22Rv1 (cell line): ENCODE measurements around the gene HLCS.

Source experiments
- ZFX ChIP-seq: fragments of 450-650 bp; IDR thresholded peaks from 2 replicates; pipeline ENCODE4 v1.6.1; 2017; ENCODE audit warnings: antibody characterized with exemption, borderline replicate concordance
- TF ChIP-seq, protein P1 (sequence below): fragments of 450-650 bp; IDR thresholded peaks from 2 replicates; pipeline ENCODE4 v1.5.1; 2017; ENCODE audit warnings: mild to moderate bottlenecking

DNA sequence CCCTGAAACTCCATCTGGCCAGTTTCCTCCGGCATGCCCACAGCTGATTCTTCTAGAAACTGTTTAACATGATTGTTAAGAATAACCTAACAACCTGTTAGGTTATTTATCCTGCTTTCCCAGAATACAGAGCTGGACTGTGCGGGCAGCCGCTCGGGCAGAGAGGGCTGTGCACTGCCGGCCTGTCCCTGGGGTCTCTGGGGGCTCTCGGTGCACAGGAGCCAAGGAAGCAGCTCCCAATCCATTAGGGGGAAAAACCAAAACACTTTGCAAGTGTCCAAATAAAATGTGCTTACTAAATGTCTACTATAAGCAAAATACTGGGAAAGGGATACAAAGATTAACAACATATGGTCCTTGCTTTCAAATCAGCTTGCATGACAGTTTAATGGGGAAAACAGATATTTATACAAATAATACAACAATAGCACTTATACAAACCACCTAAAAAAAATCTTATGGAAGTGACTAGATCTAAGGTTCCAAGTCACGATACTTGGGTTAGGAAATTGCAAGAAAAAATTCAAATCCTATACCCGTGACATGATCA lies 50.7 kb downstream of the HLCS start:
- TF ChIP-seq, protein P1, sequence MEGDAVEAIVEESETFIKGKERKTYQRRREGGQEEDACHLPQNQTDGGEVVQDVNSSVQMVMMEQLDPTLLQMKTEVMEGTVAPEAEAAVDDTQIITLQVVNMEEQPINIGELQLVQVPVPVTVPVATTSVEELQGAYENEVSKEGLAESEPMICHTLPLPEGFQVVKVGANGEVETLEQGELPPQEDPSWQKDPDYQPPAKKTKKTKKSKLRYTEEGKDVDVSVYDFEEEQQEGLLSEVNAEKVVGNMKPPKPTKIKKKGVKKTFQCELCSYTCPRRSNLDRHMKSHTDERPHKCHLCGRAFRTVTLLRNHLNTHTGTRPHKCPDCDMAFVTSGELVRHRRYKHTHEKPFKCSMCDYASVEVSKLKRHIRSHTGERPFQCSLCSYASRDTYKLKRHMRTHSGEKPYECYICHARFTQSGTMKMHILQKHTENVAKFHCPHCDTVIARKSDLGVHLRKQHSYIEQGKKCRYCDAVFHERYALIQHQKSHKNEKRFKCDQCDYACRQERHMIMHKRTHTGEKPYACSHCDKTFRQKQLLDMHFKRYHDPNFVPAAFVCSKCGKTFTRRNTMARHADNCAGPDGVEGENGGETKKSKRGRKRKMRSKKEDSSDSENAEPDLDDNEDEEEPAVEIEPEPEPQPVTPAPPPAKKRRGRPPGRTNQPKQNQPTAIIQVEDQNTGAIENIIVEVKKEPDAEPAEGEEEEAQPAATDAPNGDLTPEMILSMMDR = no peak
- TF ChIP-seq ZFX = no peak
